Cardiac fibroblast (primary cell): ENCODE measurements around the gene SERTAD3.
A peak's percentile ranks its signal among the peaks of the same experiment; 100 is the strongest.

Experiments used
- DNase-seq, 2 donors: peaks; one replicate each; pipeline versions ENCODE4 v3.0.0 to v3.0.0-alpha.2; 2010; ENCODE audit warnings: low read depth in 2 of 2
- H3K4me3 ChIP-seq, 2 donors: replicated peaks in 1 of 2; 1 replicate in 1 of 2; 2 replicates in 1 of 2; pipeline ENCODE4 v1.5.1; 2011; ENCODE audit warnings: low read depth in 2 of 2, low read length in 2 of 2, mild to moderate bottlenecking in 2 of 2, moderate library complexity in 1 of 2
- CTCF ChIP-seq: IDR thresholded peaks from one replicate; pipeline ENCODE4 v1.5.1; 2011; ENCODE audit warnings: low read depth, mild to moderate bottlenecking, low read length, inconsistent platforms

SERTAD3 gene

GRCh38 chr19:40472516-40472915 is 28.4 kb upstream of the SERTAD3 start:
- TF ChIP-seq CTCF = no peak
- no peak overlapping the region for H3K4me3 ChIP-seq
- DNase-seq = no peak

- no peak for DNase-seq
These were observed 27.0 kb upstream of the SERTAD3 start for GRCh38 chr19:40471111-40471510.

DNA sequence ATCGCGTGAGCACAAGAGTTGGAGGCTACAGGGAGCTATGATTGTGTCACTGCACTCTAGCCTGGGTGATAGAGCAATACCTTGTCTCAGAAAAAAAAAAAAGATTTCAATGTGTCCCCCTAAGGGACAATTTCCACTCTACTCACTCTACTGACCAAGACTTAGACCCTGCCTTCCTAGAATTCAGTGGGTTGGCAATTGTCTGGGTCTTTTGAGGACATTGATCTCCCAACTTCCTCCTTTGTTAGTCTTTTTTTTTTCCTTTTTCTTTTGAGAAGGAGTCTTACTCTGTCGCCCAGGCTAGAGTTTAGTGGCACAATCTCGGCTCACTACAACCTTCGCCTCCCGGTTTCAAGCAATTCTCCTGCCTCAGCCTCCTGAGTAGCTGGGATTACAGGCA is 24.9 kb upstream of the SERTAD3 start:
- TF ChIP-seq CTCF = no peak
- DNase-seq = no peak
- no peak overlapping the region for H3K4me3 ChIP-seq

More at GRCh38 chr19:40471111-40471510, 27.0 kb upstream of the SERTAD3 start:
- H3K4me3 ChIP-seq = no peak overlapping the region
- no peak for TF ChIP-seq CTCF

GRCh38 chr19:40466985-40467734 is 23.0 kb upstream of the SERTAD3 start, which contains the start of gene SPTBN4:
Gene SPTBN4 (plus strand): TSS chr19:40467001. CDS start chr19:40472622, 5,621 bp downstream.
- TF ChIP-seq CTCF = no peak
- H3K4me3 ChIP-seq = peak within 1 kb of the TSS; percentile 31 to 41
- no peak for DNase-seq

- peak overlapping the region; percentile 31 to 41 for H3K4me3 ChIP-seq
- DNase-seq = no peak
- TF ChIP-seq CTCF = no peak
These were observed 22.3 kb upstream of the SERTAD3 start for GRCh38 chr19:40466219-40466984.

DNA sequence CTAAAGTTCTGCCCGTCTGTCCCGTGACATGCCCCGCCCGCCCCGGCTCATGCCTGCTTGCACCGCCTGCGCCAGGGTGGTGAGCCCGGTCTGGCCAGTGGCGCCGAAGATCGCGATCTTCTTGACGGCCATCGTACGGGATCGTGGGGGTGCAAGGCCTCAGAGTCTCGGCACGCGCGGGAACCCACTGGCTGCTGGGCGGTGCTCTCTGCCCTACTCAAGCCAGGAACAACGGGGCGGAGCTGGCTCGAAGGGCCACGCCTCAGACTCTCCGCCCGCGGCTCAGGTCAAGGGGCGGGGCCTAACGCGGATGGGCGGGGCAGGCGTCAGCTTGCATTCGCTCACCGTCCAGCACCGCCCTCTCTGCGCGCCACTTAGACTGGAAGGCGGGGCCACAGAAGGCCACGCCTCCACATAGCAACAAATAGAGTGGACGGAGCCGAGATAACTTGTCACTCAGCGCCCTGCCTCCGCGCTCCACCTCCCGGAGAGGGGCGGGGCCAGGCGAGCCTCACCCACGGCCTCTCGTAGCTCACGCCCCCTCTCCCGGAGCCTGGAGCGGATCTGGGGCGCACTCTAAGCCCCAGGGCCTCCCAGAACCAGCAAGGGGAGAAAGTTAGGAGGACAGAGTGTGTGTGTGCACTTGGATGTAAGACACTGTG is 21.6 kb upstream of the SERTAD3 start, which contains the start of gene BLVRB:
BLVRB (minus strand) TSS at position 189 of the 662 bp plus-strand sequence; CDS start at position 132, 57 bp downstream.
- peak within 1 kb of the TSS; percentile 76 to 77 for H3K4me3 ChIP-seq
- DNase-seq = peak; percentile 99 to 100
- TF ChIP-seq CTCF = no peak
